Mucosa of descending colon (tissue), 3 donors: ENCODE data around the gene DERL2. TPM values are rescaled to one million over a fixed set of nuclear protein-coding genes. Genes with fewer than 3 reads are reported as not detected.

Source experiments
- ATAC-seq: fragments of 200-7000 bp; cut with Tn5 transposase; one replicate; pipeline ENCODE4 v1.9.1; 2020; ENCODE audit warnings: mild to moderate bottlenecking, moderate library complexity
- DNase-seq, 3 donors: peaks; one replicate each; pipeline ENCODE4 v3.0.0-alpha.2; 2020
- H3K36me3 ChIP-seq: fragments of 200-600 bp; one replicate; pipeline ENCODE4 v1.8.0; 2021; ENCODE audit warnings: low read depth, mild to moderate bottlenecking
- H3K4me1 ChIP-seq: fragments of 200-600 bp; one replicate; pipeline ENCODE4 v1.8.0; 2021; ENCODE audit warnings: low read depth, mild to moderate bottlenecking
- H3K4me3 ChIP-seq: fragments of 200-600 bp; one replicate; pipeline ENCODE4 v1.8.0; 2021; ENCODE audit warnings: mild to moderate bottlenecking
- H3K9me3 ChIP-seq: fragments of 200-600 bp; one replicate; pipeline ENCODE4 v1.8.0; 2021; ENCODE audit warnings: mild to moderate bottlenecking
- CTCF ChIP-seq: fragments of 200-600 bp; IDR thresholded peaks from one replicate; pipeline ENCODE4 v1.8.0; 2022; ENCODE audit warnings: antibody characterized with exemption, mild to moderate bottlenecking
- intact Hi-C, 2 donors: fragments of 100-400 bp; cut with DNase I in 1 of 2; cut with micrococcal nuclease in 1 of 2; formaldehyde crosslinking; loops; one replicate each; pipeline versions ENCODE4 v1.11.0 to v1.11.1; 2022; cut with DNase I, micrococcal nuclease
- total RNA-seq, 3 donors: library from RNA; stranded (reverse); fragmentation: NEBNext Ultra II Directional in 2 of 3; extraction: Animal tissue kit (Norgen Biotek cat#: 25700) in 2 of 3; gene quantifications; one replicate each; pipeline versions ENCODE4 v1.2.1 to v1.2.4, GENCODE V29; 2021 to 2023
- donor health status: DM: no; HTN: no; CAD: no; lungs with moderate emphysema.
- donor health status: DM: no; HTN: no; CAD: no.
- donor health status: DM: no; HTN: yes; CAD: no.

DERL2 gene
- total RNA-seq, 3 donors from 2014 or later: 43.9 to 58.5 (median 58.3) TPM

- no peaks in the 10 kb centered on the region for H3K9me3 ChIP-seq
- peak; percentile 35 for ATAC-seq
Observed at GRCh38 chr17:5516060-5516792, 30.2 kb upstream of the DERL2 start.

GRCh38 chr17:5514976-5515375 is 29.0 kb upstream of the DERL2 start:
- Histone ChIP-seq H3K9me3 (no peaks in the 10 kb centered on the region), H3K4me3 (no peak overlapping the region), H3K36me3 (no peaks in the 10 kb centered on the region), H3K4me1 (no peaks in the 10 kb centered on the region)
- no peak for TF ChIP-seq CTCF
- DNase-seq: no peak
- ATAC-seq: no peak
- intact Hi-C loops: no loop called here

More at GRCh38 chr17:5516060-5516792, 30.2 kb upstream of the DERL2 start:
- Histone ChIP-seq H3K36me3 (no peaks in the 10 kb centered on the region), H3K4me3 (no peak overlapping the region), H3K4me1 (no peaks in the 10 kb centered on the region)
- TF ChIP-seq CTCF: no peak
- DNase-seq: no peak
- intact Hi-C loops: no loop called here

- DNase-seq (no peak), ATAC-seq (no peak)
- no peak for TF ChIP-seq CTCF
- Histone ChIP-seq H3K4me1 (no peaks in the 10 kb centered on the region), H3K36me3 (no peaks in the 10 kb centered on the region), H3K9me3 (no peaks in the 10 kb centered on the region), H3K4me3 (no peak overlapping the region)
- intact Hi-C loops: no loop called here
Observed at GRCh38 chr17:5513628-5514027, 27.6 kb upstream of the DERL2 start.

- H3K4me3 ChIP-seq: no peak overlapping the region
- no peak for ATAC-seq
- intact Hi-C loops: no loop called here
- H3K4me1 ChIP-seq: no peaks in the 10 kb centered on the region
- peak in 1 of 3 donors; percentile 25 for DNase-seq
- no peaks in the 10 kb centered on the region for H3K36me3 ChIP-seq
- TF ChIP-seq CTCF: no peak
- no peaks in the 10 kb centered on the region for H3K9me3 ChIP-seq
Observed at GRCh38 chr17:5511401-5512225, 25.6 kb upstream of the DERL2 start.

GRCh38 chr17:5510771-5511170 is 24.8 kb upstream of the DERL2 start:
- no peaks in the 10 kb centered on the region for H3K9me3 ChIP-seq
- no peak for ATAC-seq
- no peak for TF ChIP-seq CTCF
- intact Hi-C loops: no loop called here
- DNase-seq: no peak
- no peak overlapping the region for H3K4me3 ChIP-seq
- no peaks in the 10 kb centered on the region for H3K36me3 ChIP-seq
- no peaks in the 10 kb centered on the region for H3K4me1 ChIP-seq
